GM23248 (cell line): ENCODE measurements around the gene RPGRIP1.

Experiments
- EZH2 ChIP-seq: fragments of 200-600 bp; sonication (generic); IDR thresholded peaks from 2 replicates; pipeline ENCODE4 v1.6.1; 2018; ENCODE audit warnings: antibody characterized with exemption, mild to moderate bottlenecking; ENCODE audit not compliant: insufficient read depth, poor library complexity, severe bottlenecking
- EZH2phosphoT487 ChIP-seq: fragments of 200-600 bp; sonication (generic); IDR thresholded peaks from 2 replicates; pipeline ENCODE4 v1.6.1; 2018; ENCODE audit warnings: antibody characterized with exemption, moderate library complexity, mild to moderate bottlenecking, low read depth; ENCODE audit not compliant: insufficient read depth

DNA sequence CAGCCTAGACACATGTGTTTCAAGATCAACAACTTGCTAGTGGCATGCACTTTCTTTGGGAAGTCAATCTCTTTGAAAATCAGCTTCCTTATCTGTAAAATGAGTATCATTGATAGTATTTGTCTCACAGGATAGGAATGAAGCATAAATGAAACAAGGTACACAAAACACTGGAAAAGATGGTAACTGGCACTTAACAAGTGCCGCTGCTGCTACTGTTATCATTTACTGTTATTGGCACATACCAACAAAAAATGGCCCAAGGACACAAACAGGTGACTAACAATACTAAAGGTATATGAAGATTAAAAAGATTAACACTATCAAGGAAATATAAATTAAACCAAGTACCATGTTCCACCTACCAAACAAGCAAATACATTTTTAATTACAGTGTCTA lies 31.5 kb upstream of the RPGRIP1 start:
- TF ChIP-seq EZH2 (no peak), EZH2phosphoT487 (no peak)
